Panc1 (cell line): Measurements from ENCODE around the gene DUSP21. TPM values are rescaled to one million over a fixed set of nuclear protein-coding genes. Genes with fewer than 3 reads are reported as not detected.

Source experiments
- ATAC-seq: fragments of 200-7000 bp; cut with Tn5 transposase; 2 replicates; pipeline ENCODE4 v1.9.1; 2020; ENCODE audit warnings: mild to moderate bottlenecking, moderate library complexity
- BruUV-seq: library from RNA; stranded (reverse); fragments of 400-500 nt; replicated peaks from 2 replicates; lab custom pipeline; 2021; lab: Mats Ljungman, UMichigan
- CTCF ChIA-PET: fragments of 300-600 bp; sonication (Branson Sonifier 250); formaldehyde crosslinking; loops from one replicate; lab custom pipeline; 2022; ENCODE audit warnings: antibody characterized with exemption; lab: Charles Lee
- POLR2A ChIA-PET: fragments of 300-600 bp; sonication (Branson Sonifier 250); formaldehyde crosslinking; loops from one replicate; lab custom pipeline; 2022; ENCODE audit warnings: antibody characterized with exemption; lab: Charles Lee
- DNase-seq: peaks from one replicate; pipeline ENCODE4 v3.0.0-alpha.2; 2010; ENCODE audit warnings: low read depth, low spot score
- H3K27ac ChIP-seq: 2 replicates; pipeline ENCODE4 v1.5.1; 2011; ENCODE audit warnings: mild to moderate bottlenecking, low read length, inconsistent platforms
- H3K27me3 ChIP-seq: fragments of 200-500 bp; sonication (Bioruptor generic); 2 replicates; pipeline ENCODE4 v1.6.0; 2014; ENCODE audit warnings: low read length, inconsistent platforms; ENCODE audit not compliant: control insufficient read depth, insufficient read depth
- H3K36me3 ChIP-seq: fragments of 200-500 bp; sonication (Bioruptor generic); 2 replicates; pipeline ENCODE4 v1.5.1; 2014; ENCODE audit warnings: inconsistent platforms, mild to moderate bottlenecking, low read length, moderate library complexity; ENCODE audit not compliant: control insufficient read depth, insufficient read depth
- H3K4me1 ChIP-seq: 2 replicates; pipeline ENCODE4 v1.5.1; 2011; ENCODE audit warnings: inconsistent platforms, mild to moderate bottlenecking, low read length, moderate library complexity; ENCODE audit not compliant: control insufficient read depth, insufficient read depth
- H3K4me3 ChIP-seq, 2 experiments: 2 replicates each; pipeline ENCODE4 v1.5.1; 2011 to 2012; ENCODE audit warnings: low read depth in 2 of 2, low read length in 2 of 2, mild to moderate bottlenecking in 2 of 2, inconsistent platforms in 1 of 2, moderate library complexity in 1 of 2
- H3K9me3 ChIP-seq: fragments of 200-500 bp; sonication (Bioruptor generic); 2 replicates; pipeline ENCODE4 v1.5.1; 2014; ENCODE audit warnings: low read depth, mild to moderate bottlenecking, inconsistent platforms, low read length, moderate library complexity; ENCODE audit not compliant: control insufficient read depth, insufficient read depth
- POLR2AphosphoS5 ChIP-seq: IDR thresholded peaks from 2 replicates; pipeline ENCODE4 v1.6.1; 2012; ENCODE audit warnings: mild to moderate bottlenecking, low read depth, low read length, moderate library complexity
- REST ChIP-seq, 2 experiments: IDR thresholded peaks; 2 replicates each; pipeline ENCODE4 v1.6.1; 2011 to 2012; ENCODE audit warnings: low read depth in 2 of 2, control low read depth in 1 of 2, low read length in 1 of 2, mild to moderate bottlenecking in 1 of 2, moderate library complexity in 1 of 2; ENCODE audit not compliant: insufficient read depth in 1 of 2
- SIN3A ChIP-seq: IDR thresholded peaks from 2 replicates; pipeline ENCODE4 v1.6.1; 2012; ENCODE audit warnings: low read depth, mild to moderate bottlenecking, low read length, moderate library complexity, borderline replicate concordance; ENCODE audit not compliant: insufficient read depth
- TCF7L2 ChIP-seq: IDR thresholded peaks from 2 replicates; pipeline ENCODE4 v1.6.1; 2011; ENCODE audit warnings: mild to moderate bottlenecking, low read depth, low read length, inconsistent platforms
- in situ Hi-C: cut with HindIII; loops from 2 replicates; pipeline ENCODE4 v1.10.0; 2016; ENCODE audit warnings: low sequenced_read_pairs, low pct_unique_long_range_greater_than_20kb
- intact Hi-C: fragments of 100-400 bp; cut with micrococcal nuclease; formaldehyde crosslinking; loops from one replicate; pipeline ENCODE4 v1.10.0; 2022; ENCODE audit not compliant: unreplicated experiment
- total RNA-seq: library from RNA; stranded (reverse); gene quantifications from one replicate; pipeline ENCODE4 v1.2.1, GENCODE V29; 2021; ENCODE audit not compliant: unreplicated experiment
- TF ChIP-seq, protein P1 (sequence below): fragments of 450-650 bp; IDR thresholded peaks from 2 replicates; pipeline ENCODE4 v1.5.1; 2017; ENCODE audit warnings: mild to moderate bottlenecking

Gene DUSP21
- total RNA-seq, 1 experiment from 2014 or later = not detected

DNA sequence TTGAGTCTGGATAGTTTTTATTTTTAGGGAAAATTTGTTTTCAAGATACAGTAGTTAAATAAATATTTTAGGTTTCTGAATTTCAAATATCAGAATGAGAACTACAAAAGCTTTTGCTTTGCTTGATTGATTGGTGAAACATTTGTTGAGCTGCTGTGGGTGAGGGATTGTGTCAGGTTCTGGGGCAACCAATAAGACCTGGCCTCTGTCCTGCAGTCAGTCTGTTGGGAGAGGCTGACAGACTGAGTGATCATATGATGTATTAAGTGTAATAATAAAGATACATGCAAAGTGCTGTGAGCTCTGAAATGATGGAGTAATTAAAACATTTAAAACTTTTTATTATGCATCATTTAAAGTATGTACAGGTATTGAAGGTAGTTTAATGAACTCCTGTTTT, 38.8 kb downstream of the DUSP21 start:
- ChIA-PET CTCF (no interaction called here), POLR2A (no interaction called here)
- no peak overlapping the region for H3K4me3 ChIP-seq
- no peaks in the 10 kb centered on the region for H3K36me3 ChIP-seq
- TF ChIP-seq TCF7L2 = no peak
- TF ChIP-seq POLR2AphosphoS5 = no peak
- TF ChIP-seq, protein P1, sequence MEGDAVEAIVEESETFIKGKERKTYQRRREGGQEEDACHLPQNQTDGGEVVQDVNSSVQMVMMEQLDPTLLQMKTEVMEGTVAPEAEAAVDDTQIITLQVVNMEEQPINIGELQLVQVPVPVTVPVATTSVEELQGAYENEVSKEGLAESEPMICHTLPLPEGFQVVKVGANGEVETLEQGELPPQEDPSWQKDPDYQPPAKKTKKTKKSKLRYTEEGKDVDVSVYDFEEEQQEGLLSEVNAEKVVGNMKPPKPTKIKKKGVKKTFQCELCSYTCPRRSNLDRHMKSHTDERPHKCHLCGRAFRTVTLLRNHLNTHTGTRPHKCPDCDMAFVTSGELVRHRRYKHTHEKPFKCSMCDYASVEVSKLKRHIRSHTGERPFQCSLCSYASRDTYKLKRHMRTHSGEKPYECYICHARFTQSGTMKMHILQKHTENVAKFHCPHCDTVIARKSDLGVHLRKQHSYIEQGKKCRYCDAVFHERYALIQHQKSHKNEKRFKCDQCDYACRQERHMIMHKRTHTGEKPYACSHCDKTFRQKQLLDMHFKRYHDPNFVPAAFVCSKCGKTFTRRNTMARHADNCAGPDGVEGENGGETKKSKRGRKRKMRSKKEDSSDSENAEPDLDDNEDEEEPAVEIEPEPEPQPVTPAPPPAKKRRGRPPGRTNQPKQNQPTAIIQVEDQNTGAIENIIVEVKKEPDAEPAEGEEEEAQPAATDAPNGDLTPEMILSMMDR = no peak
- no peak for TF ChIP-seq SIN3A
- TF ChIP-seq REST (IDR thresholded peaks at IDR 0.05; ENCODE audit: insufficient read depth in 1 of 2, low read depth in 2 of 2, low read length in 1 of 2) = no peak
- intact Hi-C loops = no loop called here
- no peak overlapping the region for H3K27ac ChIP-seq
- in situ Hi-C loops = no loop called here
- no peaks in the 10 kb centered on the region for H3K27me3 ChIP-seq
- BruUV-seq = no TSS peak
- H3K4me1 ChIP-seq = no peaks in the 10 kb centered on the region; the same call in 1 of the 2 replicates
- ATAC-seq (no peak), DNase-seq (no peak)
- H3K9me3 ChIP-seq = no peaks in the 10 kb centered on the region

DNA sequence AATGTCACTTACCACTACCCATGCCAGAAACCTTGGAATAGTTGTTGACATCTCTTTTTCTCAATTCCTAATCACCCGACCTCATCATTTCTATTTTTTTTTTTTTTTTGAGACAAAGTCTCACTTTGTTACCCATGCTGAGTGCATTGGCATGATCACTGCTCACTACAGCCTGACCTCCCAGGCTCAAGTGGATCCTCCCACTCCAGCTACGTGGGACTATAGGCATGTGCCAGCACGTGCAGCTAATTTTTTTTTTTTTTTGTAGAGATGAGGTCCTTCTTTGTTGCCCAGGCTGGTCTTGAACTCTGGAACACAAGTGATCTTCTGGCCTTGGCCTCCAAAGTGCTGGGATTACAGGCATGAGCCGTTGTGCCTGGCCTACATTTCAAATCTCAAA, 41.1 kb downstream of the DUSP21 start:
- DNase-seq (no peak), ATAC-seq (no peak)
- Histone ChIP-seq H3K4me3 (no peak overlapping the region), H3K27me3 (no peaks in the 10 kb centered on the region), H3K27ac (no peak overlapping the region), H3K9me3 (no peaks in the 10 kb centered on the region), H3K36me3 (no peaks in the 10 kb centered on the region), H3K4me1 (no peaks in the 10 kb centered on the region)
- CTCF ChIA-PET = no interaction called here
- intact Hi-C loops = no loop called here
- POLR2A ChIA-PET = interaction anchor here (0.7 kb wide), 1 partner anchor 223 kb away, joined by 3 read pairs; no protein-coding TSS in a partner anchor
- in situ Hi-C loops = no loop called here
- no TSS peak for BruUV-seq
- TF ChIP-seq, protein P1 = no peak
- no peak for TF ChIP-seq SIN3A

DNA sequence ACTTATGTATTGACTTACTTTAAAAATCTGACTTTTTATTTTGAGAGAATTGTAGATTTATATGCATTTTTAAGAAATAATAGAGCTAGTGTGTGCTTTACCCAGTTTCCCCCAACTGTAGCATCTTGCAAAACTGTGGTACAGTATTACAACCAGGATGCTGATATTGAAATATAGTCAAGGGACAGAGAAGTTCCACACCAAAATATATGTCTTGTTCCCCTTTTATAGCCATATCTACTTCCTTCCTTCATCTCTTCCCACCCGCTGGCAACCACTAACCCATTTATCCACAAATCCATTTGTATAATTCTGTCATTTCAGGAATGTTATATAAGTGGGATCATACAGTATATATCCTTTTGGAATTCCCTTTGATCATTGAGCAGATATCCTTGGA, 46.0 kb downstream of the DUSP21 start:
- ChIA-PET POLR2A (no interaction called here), CTCF (no interaction called here)
- Histone ChIP-seq H3K9me3 (no peaks in the 10 kb centered on the region), H3K4me3 (no peak overlapping the region), H3K27me3 (no peaks in the 10 kb centered on the region), H3K36me3 (no peaks in the 10 kb centered on the region), H3K4me1 (no peaks in the 10 kb centered on the region), H3K27ac (no peak overlapping the region)
- in situ Hi-C loops (no loop called here), intact Hi-C loops (no loop called here)
- no peak for DNase-seq
- BruUV-seq = TSS peak; percentile 15
- TF ChIP-seq POLR2AphosphoS5 (no peak), SIN3A (no peak)
- ATAC-seq = no peak
